Measurements from ENCODE around the gene GHITM.

- TF ChIP-seq CTCF (conservative IDR thresholded peaks at IDR 0.05; ENCODE audit: low read depth, low read length) (no peak), USF2 (IDR thresholded peaks at IDR 0.05; ENCODE audit: low read depth, low read length) (no peak), ELK1 (IDR thresholded peaks at IDR 0.05; ENCODE audit: borderline replicate concordance, low read depth, low read length) (no peak), RAD21 (IDR thresholded peaks at IDR 0.05; ENCODE audit: low read length) (no peak), SMC3 (IDR thresholded peaks at IDR 0.05; ENCODE audit: low read depth, low read length) (no peak), POLR2A (IDR thresholded peaks at IDR 0.05; ENCODE audit: low read depth, low read length) (no peak), RCOR1 (IDR thresholded peaks at IDR 0.05; ENCODE audit: insufficient replicate concordance, low read length) (no peak), MAFK (IDR thresholded peaks at IDR 0.05; ENCODE audit: low read depth, low read length) (no peak), MXI1 (IDR thresholded peaks at IDR 0.05; ENCODE audit: borderline replicate concordance, low read depth, low read length) (no peak), FOS (IDR thresholded peaks at IDR 0.05; ENCODE audit: low read depth, low read length) (no peak), BHLHE40 (IDR thresholded peaks at IDR 0.05; ENCODE audit: low read depth, low read length) (no peak), MAZ (IDR thresholded peaks at IDR 0.05; ENCODE audit: borderline replicate concordance, low read depth, low read length) (no peak), RFX5 (IDR thresholded peaks at IDR 0.05; ENCODE audit: low read depth, low read length) (no peak), CHD1 (IDR thresholded peaks at IDR 0.05; ENCODE audit: low read depth, low read length) (no peak)
Measured at GRCh38 chr10:84172467-84173356, 33.4 kb downstream of the GHITM start.
